Measurements from ENCODE around the gene TTC7B. TPM values are rescaled to one million over a fixed set of nuclear protein-coding genes. Genes with fewer than 3 reads are reported as not detected.

TTC7B gene
- total RNA-seq, 4 donors from 2014 or later, result 8.4 to 11.2 (median 9.2) TPM

GRCh38 chr14:90820958-90821357 is 4.7 kb upstream of the TTC7B start:
- TF ChIP-seq CTCF (IDR thresholded peaks at IDR 0.05) (no peak), POLR2AphosphoS5 (IDR thresholded peaks at IDR 0.05) (no peak), EP300 (IDR thresholded peaks at IDR 0.05; ENCODE audit: low read depth) (no peak), POLR2A (IDR thresholded peaks at IDR 0.05) (no peak)
- Histone ChIP-seq H3K36me3 (no peaks in the 10 kb centered on the region), H3K4me3 (no peak overlapping the region), H3K4me1 (peaks cover 0 to 6% (median 3%) of the 10 kb centered on the region in 4 donors), H3K9me3 (peaks cover 14 to 18% of the 10 kb centered on the region in 2 donors), H3K27ac (no peak overlapping the region), H3K27me3 (no peaks in the 10 kb centered on the region)
- in situ Hi-C loops (cut with MboI; ENCODE audit: low pct_ligation_motif_present in 1 of 4, low pct_unique_long_range_greater_than_20kb in 1 of 4, low sequenced_read_pairs in 3 of 4) (no loop called here), intact Hi-C loops (cut with DNase I; ENCODE audit: low total_unique reads) (no loop called here)
- WGBS, 2 donors (ENCODE audit: low coverage in 1 of 2), result 60 to 63% methylated on average over 2 to 11 of the region's 11 CpGs
- DNase-seq, result peak; percentile 27

GRCh38 chr14:90819734-90820393 is 3.6 kb upstream of the TTC7B start:
- peaks cover 3 to 15% (median 8%) of the 10 kb centered on the region in 4 donors for H3K4me1 ChIP-seq
- no peaks in the 10 kb centered on the region for H3K36me3 ChIP-seq
- H3K27ac ChIP-seq, result no peak overlapping the region
- H3K9me3 ChIP-seq, result peaks cover 14 to 18% of the 10 kb centered on the region in 2 donors
- 84% methylated on average over 3 of the region's 5 CpGs; no CpG with 5 or more reads in 1 of the 2 donors for WGBS, 2 donors (ENCODE audit: low coverage in 1 of 2)
- H3K4me3 ChIP-seq, result no peak overlapping the region
- TF ChIP-seq POLR2A (IDR thresholded peaks at IDR 0.05), result no peak
- no peak for TF ChIP-seq EP300 (IDR thresholded peaks at IDR 0.05; ENCODE audit: low read depth)
- no peak for TF ChIP-seq POLR2AphosphoS5 (IDR thresholded peaks at IDR 0.05)
- TF ChIP-seq CTCF (IDR thresholded peaks at IDR 0.05), result no peak
- peaks cover 7% of the 10 kb centered on the region for H3K27me3 ChIP-seq
- no peak for DNase-seq
- in situ Hi-C loops (cut with MboI; ENCODE audit: low pct_ligation_motif_present in 1 of 4, low pct_unique_long_range_greater_than_20kb in 1 of 4, low sequenced_read_pairs in 3 of 4) (no loop called here), intact Hi-C loops (cut with DNase I; ENCODE audit: low total_unique reads) (no loop called here)

GRCh38 chr14:90818715-90819114 is 2.5 kb upstream of the TTC7B start:
- peaks cover 5 to 9% of the 10 kb centered on the region in 2 donors for H3K9me3 ChIP-seq
- no peak for TF ChIP-seq EP300 (IDR thresholded peaks at IDR 0.05; ENCODE audit: low read depth)
- TF ChIP-seq POLR2AphosphoS5 (IDR thresholded peaks at IDR 0.05), result no peak
- no peak for TF ChIP-seq CTCF (IDR thresholded peaks at IDR 0.05)
- TF ChIP-seq POLR2A (IDR thresholded peaks at IDR 0.05), result no peak
- in situ Hi-C loops (cut with MboI; ENCODE audit: low pct_ligation_motif_present in 1 of 4, low pct_unique_long_range_greater_than_20kb in 1 of 4, low sequenced_read_pairs in 3 of 4), result no loop called here
- no peak overlapping the region for H3K27ac ChIP-seq
- no peak for DNase-seq
- no peaks in the 10 kb centered on the region for H3K36me3 ChIP-seq
- WGBS, 2 donors (ENCODE audit: low coverage in 1 of 2), result 70% methylated on average over 3 of the region's 3 CpGs; no CpG with 5 or more reads in 1 of the 2 donors
- peaks cover 7% of the 10 kb centered on the region for H3K27me3 ChIP-seq
- intact Hi-C loops (cut with DNase I; ENCODE audit: low total_unique reads), result no loop called here
- no peak overlapping the region for H3K4me3 ChIP-seq
- peaks cover 3 to 20% (median 10%) of the 10 kb centered on the region in 4 donors for H3K4me1 ChIP-seq

- Histone ChIP-seq H3K9me3 (no peaks in the 10 kb centered on the region), H3K27ac (no peak overlapping the region), H3K4me3 (peak overlapping the region in 1 of 4 donors; percentile 32), H3K4me1 (peaks cover 3 to 20% (median 10%) of the 10 kb centered on the region in 4 donors), H3K36me3 (no peaks in the 10 kb centered on the region), H3K27me3 (peaks cover 7% of the 10 kb centered on the region)
- 7 to 38% methylated on average over 5 to 12 of the region's 16 CpGs for WGBS, 2 donors (ENCODE audit: low coverage in 1 of 2)
- TF ChIP-seq EP300 (IDR thresholded peaks at IDR 0.05; ENCODE audit: low read depth) (no peak), POLR2AphosphoS5 (IDR thresholded peaks at IDR 0.05) (no peak), CTCF (IDR thresholded peaks at IDR 0.05) (peak in 1 of 5 experiments; percentile 9), POLR2A (IDR thresholded peaks at IDR 0.05) (no peak)
- no peak for DNase-seq
- intact Hi-C loops (cut with DNase I; ENCODE audit: low total_unique reads) (no loop called here), in situ Hi-C loops (cut with MboI; ENCODE audit: low pct_ligation_motif_present in 1 of 4, low pct_unique_long_range_greater_than_20kb in 1 of 4, low sequenced_read_pairs in 3 of 4) (no loop called here)
Observed at GRCh38 chr14:90816681-90817436, 629 bp upstream of the TTC7B start.
